KBM-7 (cell line): ENCODE data around the gene ADRA1B.

Source experiments
- DNase-seq: peaks from one replicate; pipeline ENCODE4 v3.0.0-alpha.2; 2015
- in situ Hi-C: fragments of 300-500 bp; cut with MboI; formaldehyde crosslinking; loops from 2 replicates; pipeline ENCODE4 v1.14.3; 2020; ENCODE audit warnings: low sequenced_read_pairs, low pct_unique_long_range_greater_than_20kb, mixed read lengths

ADRA1B gene

GRCh38 chr5:159916841-159917761 is 819 bp downstream of the ADRA1B start:
- in situ Hi-C loops, result no loop called here

GRCh38 chr5:159917994-159918393 is 1.7 kb downstream of the ADRA1B start:
- DNase-seq, result no peak
- in situ Hi-C loops, result no loop called here

More at GRCh38 chr5:159916841-159917761, 819 bp downstream of the ADRA1B start:
- no peak for DNase-seq

GRCh38 chr5:159921721-159922120 is 5.4 kb downstream of the ADRA1B start:
- no peak for DNase-seq
- in situ Hi-C loops, result no loop called here

GRCh38 chr5:159923008-159923407 is 6.7 kb downstream of the ADRA1B start:
- in situ Hi-C loops, result no loop called here
- DNase-seq, result no peak

GRCh38 chr5:159928122-159928909 is 12.0 kb downstream of the ADRA1B start:
- no peak for DNase-seq
- in situ Hi-C loops, result no loop called here

- no peak for DNase-seq
- in situ Hi-C loops, result no loop called here
These were observed 12.9 kb downstream of the ADRA1B start for GRCh38 chr5:159929176-159929575.

GRCh38 chr5:159933531-159934485 is 17.5 kb downstream of the ADRA1B start:
- no peak for DNase-seq
- in situ Hi-C loops, result no loop called here

- in situ Hi-C loops, result no loop called here
These were observed 19.7 kb downstream of the ADRA1B start for GRCh38 chr5:159935946-159936345.

GRCh38 chr5:159936686-159937329 is 20.5 kb downstream of the ADRA1B start:
- in situ Hi-C loops, result no loop called here
- no peak for DNase-seq

More at GRCh38 chr5:159935946-159936345, 19.7 kb downstream of the ADRA1B start:
- DNase-seq, result no peak

GRCh38 chr5:159937580-159937979 is 21.3 kb downstream of the ADRA1B start:
- in situ Hi-C loops, result no loop called here
- DNase-seq, result no peak

GRCh38 chr5:159943326-159943725 is 27.0 kb downstream of the ADRA1B start:
- no peak for DNase-seq
- in situ Hi-C loops, result no loop called here

GRCh38 chr5:159944056-159944600 is 27.8 kb downstream of the ADRA1B start:
- in situ Hi-C loops, result no loop called here
- no peak for DNase-seq

- DNase-seq, result no peak
- in situ Hi-C loops, result no loop called here
These were observed 29.1 kb downstream of the ADRA1B start for GRCh38 chr5:159945359-159945758.

GRCh38 chr5:159947708-159948358 is 31.6 kb downstream of the ADRA1B start:
- in situ Hi-C loops, result no loop called here

GRCh38 chr5:159951387-159951786 is 35.1 kb downstream of the ADRA1B start:
- no peak for DNase-seq
- in situ Hi-C loops, result no loop called here

More at GRCh38 chr5:159947708-159948358, 31.6 kb downstream of the ADRA1B start:
- no peak for DNase-seq

- DNase-seq, result no peak
- in situ Hi-C loops, result no loop called here
These were observed 35.6 kb downstream of the ADRA1B start for GRCh38 chr5:159951834-159952233.

GRCh38 chr5:159953609-159954008 is 37.3 kb downstream of the ADRA1B start:
- DNase-seq, result no peak
- in situ Hi-C loops, result no loop called here
